Sigmoid colon (tissue), 7 donors: Measurements from ENCODE around the gene HSBP1L1. TPM values are rescaled to one million over a fixed set of nuclear protein-coding genes. Genes with fewer than 3 reads are reported as not detected.

Experiments
- DNase-seq: peaks from one replicate; pipeline ENCODE4 v3.0.0-alpha.2; 2019
- H3K27ac ChIP-seq, 4 donors: fragments of 200-600 bp; sonication (generic); one replicate each; pipeline ENCODE4 v1.5.1; 2016 to 2019; ENCODE audit warnings: mild to moderate bottlenecking in 1 of 4
- H3K27me3 ChIP-seq, 3 donors: fragments of 200-600 bp; sonication (generic); one replicate each; pipeline ENCODE4 v1.5.1; 2019; ENCODE audit warnings: mild to moderate bottlenecking in 1 of 3
- H3K36me3 ChIP-seq, 4 donors: fragments of 200-600 bp; sonication (generic); one replicate each; pipeline ENCODE4 v1.5.1; 2016 to 2019
- H3K4me1 ChIP-seq, 4 donors: fragments of 200-600 bp; sonication (generic); one replicate each; pipeline ENCODE4 v1.5.1; 2017 to 2019
- H3K4me3 ChIP-seq, 4 donors: fragments of 200-600 bp; sonication (generic); one replicate each; pipeline ENCODE4 v1.5.1; 2017 to 2019; ENCODE audit warnings: mild to moderate bottlenecking in 2 of 4, moderate library complexity in 1 of 4
- H3K9me3 ChIP-seq, 4 donors: fragments of 200-600 bp in 3 of 4; sonication (generic) in 3 of 4; one replicate each; pipeline versions ENCODE4 v1.5.1 to v1.6.1; 2013 to 2019
- CTCF ChIP-seq, 4 experiments: fragments of 450-650 bp in 3 of 4; fragments of 200-600 bp in 1 of 4; IDR thresholded peaks; one replicate each; pipeline ENCODE4 v1.5.1; 2016 to 2019; ENCODE audit warnings: antibody characterized with exemption in 4 of 4, mild to moderate bottlenecking in 3 of 4, moderate library complexity in 2 of 4
- EP300 ChIP-seq, 4 donors: sonication (generic); formaldehyde crosslinking; IDR thresholded peaks; one replicate each; pipeline ENCODE4 v1.6.1; 2017; ENCODE audit warnings: antibody characterized with exemption in 4 of 4
- POLR2A ChIP-seq, 2 donors: fragments of 450-650 bp; IDR thresholded peaks; one replicate each; pipeline ENCODE4 v1.6.1; 2016; ENCODE audit warnings: antibody characterized with exemption in 2 of 2, mild to moderate bottlenecking in 2 of 2, moderate library complexity in 2 of 2
- POLR2AphosphoS5 ChIP-seq, 4 donors: sonication (generic); formaldehyde crosslinking; IDR thresholded peaks; one replicate each; pipeline ENCODE4 v1.6.1; 2017; ENCODE audit warnings: antibody characterized with exemption in 4 of 4
- WGBS, 2 donors: extraction: QIAGEN DNeasy Blood & Tissue Kit; methylation state at CpG; one replicate each; pipeline ENCODE4 v1.1.7; 2013; 5-methylcytosine and 5-hydroxymethylcytosine counted together
- intact Hi-C: fragments of 100-400 bp; cut with DNase I; formaldehyde crosslinking; loops from one replicate; pipeline ENCODE4 v1.15.1; 2023
- polyA plus RNA-seq, 3 donors: library from polyadenylated mRNA; stranded (reverse); fragments of 200-250 nt; gene quantifications; one replicate each; pipeline ENCODE4 v1.2.3, GENCODE V29; 2013
- total RNA-seq, 4 donors: library from RNA; depleted of rRNA; stranded (reverse); fragments of >200 nt; gene quantifications; one replicate each; pipeline ENCODE4 v1.1.0, GENCODE V29; 2016
- donor health status: healthy with polysubstance abuse.
- donor health status: Bipolar disorder and iron deficiency.
- donor health status: healthy.

The HSBP1L1 gene
- total and polyA plus RNA-seq, 7 donors, result 15.8 to 86.5 (median 21.0) TPM

- intact Hi-C loops, result no loop called here
Measured at GRCh38 chr18:79917169-79917852, 47.1 kb upstream of the HSBP1L1 start.

GRCh38 chr18:79917853-79918614 lies 46.4 kb upstream of the HSBP1L1 start:
- intact Hi-C loops, result no loop called here

More at GRCh38 chr18:79917169-79917852, 47.1 kb upstream of the HSBP1L1 start:
- WGBS, 2 donors, result 96 to 97% methylated on average over 28 of the region's 28 CpGs
- H3K27me3 ChIP-seq, result no peaks in the 10 kb centered on the region
- DNase-seq, result peak; percentile 56
- H3K36me3 ChIP-seq, result peaks cover 9 to 58% (median 16%) of the 10 kb centered on the region in 4 donors
- no peak overlapping the region for H3K27ac ChIP-seq
- no peaks in the 10 kb centered on the region for H3K4me1 ChIP-seq
- TF ChIP-seq CTCF (IDR thresholded peaks at IDR 0.05) (no peak), POLR2AphosphoS5 (IDR thresholded peaks at IDR 0.05) (no peak), EP300 (IDR thresholded peaks at IDR 0.05) (no peak), POLR2A (IDR thresholded peaks at IDR 0.05) (no peak)
- H3K4me3 ChIP-seq, result no peak overlapping the region
- no peaks in the 10 kb centered on the region for H3K9me3 ChIP-seq

GRCh38 chr18:79918615-79919011 lies 45.8 kb upstream of the HSBP1L1 start:
- peak; percentile 37 for DNase-seq
- H3K4me3 ChIP-seq, result no peak overlapping the region
- TF ChIP-seq POLR2A (IDR thresholded peaks at IDR 0.05) (no peak), POLR2AphosphoS5 (IDR thresholded peaks at IDR 0.05) (no peak), EP300 (IDR thresholded peaks at IDR 0.05) (no peak), CTCF (IDR thresholded peaks at IDR 0.05) (no peak)
- 97% methylated on average over 20 of the region's 20 CpGs for WGBS, 2 donors
- H3K4me1 ChIP-seq, result no peaks in the 10 kb centered on the region
- H3K27me3 ChIP-seq, result no peaks in the 10 kb centered on the region
- intact Hi-C loops, result no loop called here
- no peaks in the 10 kb centered on the region for H3K9me3 ChIP-seq
- no peak overlapping the region for H3K27ac ChIP-seq
- peaks cover 9 to 49% (median 16%) of the 10 kb centered on the region in 4 donors for H3K36me3 ChIP-seq

More at GRCh38 chr18:79917853-79918614, 46.4 kb upstream of the HSBP1L1 start:
- DNase-seq, result no peak
- TF ChIP-seq CTCF (IDR thresholded peaks at IDR 0.05), result no peak
- TF ChIP-seq EP300 (IDR thresholded peaks at IDR 0.05), result no peak
- TF ChIP-seq POLR2A (IDR thresholded peaks at IDR 0.05), result no peak
- no peak for TF ChIP-seq POLR2AphosphoS5 (IDR thresholded peaks at IDR 0.05)
- Histone ChIP-seq H3K4me1 (no peaks in the 10 kb centered on the region), H3K27me3 (no peaks in the 10 kb centered on the region), H3K9me3 (no peaks in the 10 kb centered on the region), H3K27ac (no peak overlapping the region), H3K4me3 (no peak overlapping the region), H3K36me3 (peaks cover 9 to 53% (median 16%) of the 10 kb centered on the region in 4 donors)
- 95 to 97% methylated on average over 25 of the region's 25 CpGs for WGBS, 2 donors

GRCh38 chr18:79919089-79919488 lies 45.4 kb upstream of the HSBP1L1 start:
- intact Hi-C loops, result no loop called here
- TF ChIP-seq POLR2AphosphoS5 (IDR thresholded peaks at IDR 0.05) (no peak), CTCF (IDR thresholded peaks at IDR 0.05) (no peak), EP300 (IDR thresholded peaks at IDR 0.05) (no peak), POLR2A (IDR thresholded peaks at IDR 0.05) (no peak)
- 97% methylated on average over 19 of the region's 19 CpGs for WGBS, 2 donors
- Histone ChIP-seq H3K4me3 (no peak overlapping the region), H3K27ac (no peak overlapping the region), H3K4me1 (no peaks in the 10 kb centered on the region), H3K36me3 (peaks cover 9 to 44% (median 16%) of the 10 kb centered on the region in 4 donors), H3K27me3 (no peaks in the 10 kb centered on the region), H3K9me3 (no peaks in the 10 kb centered on the region)
- peak; percentile 64 for DNase-seq
